Activated T-helper 9 cell treated with anti-CD3 and anti-CD28 coated beads, Interleukin-2, amount 50 U/mL, for 16 hours (primary cell): ENCODE results near the gene CPNE7.

Experiments
- DNase-seq: peaks from one replicate; pipeline ENCODE4 v3.0.0-alpha.2; 2020; ENCODE audit warnings: low read depth

CPNE7 gene

GRCh38 chr16:89575247-89576152, at the start of gene CPNE7:
Gene CPNE7 (plus strand): TSS chr16:89575758. CDS start chr16:89575898, 140 bp downstream.
- DNase-seq = no peak

DNA sequence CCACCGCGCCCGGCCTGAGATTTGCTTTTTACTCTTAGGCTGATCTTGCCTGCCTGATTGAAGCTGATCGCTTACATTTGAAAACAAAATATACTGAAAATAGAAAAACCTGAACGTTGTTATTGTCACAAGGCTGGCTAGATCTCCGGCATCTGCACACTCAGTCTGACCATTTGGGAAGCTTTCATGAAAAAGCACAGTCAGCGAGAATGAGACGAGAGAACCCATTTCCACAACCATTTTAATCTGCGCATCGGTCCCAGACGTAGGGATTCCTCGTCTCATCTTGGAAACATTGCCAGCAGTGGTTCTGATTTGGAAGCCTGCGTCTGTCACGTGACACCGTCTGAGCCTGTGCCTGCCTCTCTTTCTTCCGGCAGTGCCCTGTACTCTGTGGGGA, 46.5 kb upstream of the CPNE7 start:
- no peak for DNase-seq

GRCh38 chr16:89530401-89531381, 44.9 kb upstream of the CPNE7 start:
- no peak for DNase-seq

- no peak for DNase-seq
These were observed 43.6 kb upstream of the CPNE7 start for GRCh38 chr16:89531821-89532526.

DNA sequence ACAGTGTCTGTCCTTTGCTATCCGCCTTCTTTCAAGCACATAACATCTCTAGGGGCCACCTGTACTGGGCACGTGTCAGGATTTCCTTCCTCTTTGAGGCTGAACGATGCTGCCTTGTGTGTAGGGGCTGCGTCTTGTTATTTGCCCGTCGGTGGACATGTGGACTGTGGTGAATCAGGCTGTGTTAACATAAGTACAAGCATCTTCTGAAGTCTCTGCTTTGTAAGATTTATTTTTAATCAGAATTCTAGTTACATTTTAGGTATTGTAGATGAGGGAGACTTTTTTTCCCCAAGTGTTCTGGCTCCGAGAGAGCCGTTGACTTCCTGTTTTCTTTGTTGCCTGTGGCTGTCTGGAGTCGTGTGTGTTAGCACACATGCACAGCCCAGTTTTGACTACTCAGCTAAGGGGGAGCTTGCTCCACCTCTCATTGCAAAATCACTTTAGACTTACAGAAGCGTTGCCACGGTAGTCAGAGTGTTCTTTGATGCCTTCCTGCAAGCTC, 41.3 kb upstream of the CPNE7 start:
- no peak for DNase-seq

DNA sequence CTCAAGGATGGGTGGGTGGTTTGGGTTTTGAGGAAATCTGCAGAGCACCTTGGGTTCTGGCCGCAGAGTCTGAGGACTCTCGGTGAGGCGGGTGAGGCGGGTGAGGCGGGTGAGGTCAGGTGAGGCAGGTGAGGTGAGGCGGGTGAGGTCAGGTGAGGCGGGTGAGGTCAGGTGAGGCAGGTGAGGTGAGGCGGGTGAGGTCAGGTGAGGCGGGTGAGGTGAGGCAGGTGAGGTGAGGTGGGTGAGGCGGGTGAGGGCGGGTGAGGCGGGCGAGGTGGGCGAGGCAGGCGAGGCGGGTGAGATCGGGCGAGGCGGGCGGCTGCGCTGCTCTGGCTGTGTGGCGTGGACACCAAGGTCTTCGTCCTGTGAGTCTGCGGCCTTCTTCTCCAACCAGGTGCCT, 39.2 kb upstream of the CPNE7 start:
- DNase-seq = no peak

- DNase-seq = no peak
These were observed 38.5 kb upstream of the CPNE7 start for GRCh38 chr16:89536886-89537548.

DNA sequence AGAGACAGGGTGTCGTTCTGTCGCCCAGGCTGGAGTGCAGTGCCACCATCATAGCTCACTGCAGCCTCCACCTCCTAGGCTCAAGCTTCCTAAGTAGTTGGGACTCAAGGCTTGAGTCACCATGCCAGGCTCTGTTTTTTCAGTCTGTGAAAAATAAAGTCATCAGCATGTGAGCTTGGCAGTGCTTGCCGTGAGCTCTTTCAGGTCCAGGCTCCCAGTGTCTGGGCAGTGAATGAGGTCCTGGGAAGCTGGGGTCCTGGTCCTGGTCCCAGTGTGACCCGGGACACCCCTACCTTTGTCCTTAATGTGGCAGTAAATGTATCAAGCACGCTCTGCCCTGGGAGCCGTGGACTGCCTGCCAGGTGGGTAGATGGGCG, 38.0 kb upstream of the CPNE7 start:
- no peak for DNase-seq

DNA sequence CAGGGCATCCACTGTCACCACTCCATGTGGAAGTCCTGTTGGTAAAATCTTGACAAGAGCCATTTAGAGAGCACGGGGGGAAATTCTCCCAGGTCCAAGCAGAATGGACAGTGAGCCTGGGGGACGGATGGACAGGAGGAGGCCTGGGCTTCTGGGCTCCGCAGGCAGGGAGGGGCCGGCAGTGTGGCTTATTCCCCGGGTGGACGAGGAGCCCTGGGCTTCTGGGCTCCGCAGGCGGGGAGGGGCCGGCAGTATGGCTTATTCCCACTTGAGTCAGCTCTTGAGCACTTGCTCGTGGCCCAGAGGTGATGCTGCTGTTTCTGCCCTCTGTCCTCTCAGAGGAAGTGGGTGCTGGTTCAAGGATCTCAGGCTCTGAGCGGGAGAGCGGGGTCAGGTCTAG, 37.3 kb upstream of the CPNE7 start:
- no peak for DNase-seq

- DNase-seq = no peak
These were observed 35.0 kb upstream of the CPNE7 start for GRCh38 chr16:89540557-89540956.

DNA sequence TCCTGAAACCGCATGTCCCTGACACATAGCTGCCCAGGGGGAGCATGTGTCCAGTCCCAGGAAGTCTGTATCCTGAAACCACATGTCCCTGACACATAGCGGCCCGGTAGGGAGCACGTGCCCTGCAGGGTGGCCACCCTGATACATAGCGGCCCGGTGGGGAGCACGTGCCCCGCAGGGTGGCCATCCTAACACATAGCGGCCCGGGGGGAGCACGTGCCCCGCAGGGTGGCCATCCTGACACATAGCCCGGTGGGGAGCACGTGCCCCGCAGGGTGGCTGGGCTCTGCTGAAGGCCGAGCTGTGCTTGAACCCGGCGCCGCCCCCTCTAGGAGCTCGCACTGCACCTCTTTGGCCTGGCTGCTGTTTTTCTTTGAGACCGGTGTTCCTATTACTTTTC, 33.8 kb upstream of the CPNE7 start:
- DNase-seq = no peak

DNA sequence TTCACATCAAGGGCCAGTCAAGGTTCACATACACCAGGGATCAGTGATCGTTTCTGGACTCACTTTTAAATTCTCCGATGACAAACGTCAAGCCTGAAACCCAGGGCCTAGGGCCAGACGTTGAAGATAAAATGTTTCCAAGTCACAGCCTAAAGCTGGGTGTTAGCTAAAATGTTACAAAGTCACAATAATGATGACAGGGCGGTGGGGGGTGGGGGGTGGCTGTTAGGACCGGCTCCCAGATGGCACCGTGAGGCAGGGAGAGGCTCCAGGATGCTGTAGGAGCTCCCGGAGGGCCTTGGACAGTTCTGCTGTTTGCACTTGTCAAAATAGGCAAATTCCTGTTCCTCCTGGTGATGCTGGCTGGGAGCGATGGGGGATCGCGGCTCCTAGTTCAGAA, 31.4 kb upstream of the CPNE7 start:
- no peak for DNase-seq

- no peak for DNase-seq
These were observed 30.9 kb upstream of the CPNE7 start for GRCh38 chr16:89544713-89545043.

GRCh38 chr16:89545044-89545830, 30.3 kb upstream of the CPNE7 start:
- no peak for DNase-seq

GRCh38 chr16:89545831-89546574, 29.6 kb upstream of the CPNE7 start:
- no peak for DNase-seq

DNA sequence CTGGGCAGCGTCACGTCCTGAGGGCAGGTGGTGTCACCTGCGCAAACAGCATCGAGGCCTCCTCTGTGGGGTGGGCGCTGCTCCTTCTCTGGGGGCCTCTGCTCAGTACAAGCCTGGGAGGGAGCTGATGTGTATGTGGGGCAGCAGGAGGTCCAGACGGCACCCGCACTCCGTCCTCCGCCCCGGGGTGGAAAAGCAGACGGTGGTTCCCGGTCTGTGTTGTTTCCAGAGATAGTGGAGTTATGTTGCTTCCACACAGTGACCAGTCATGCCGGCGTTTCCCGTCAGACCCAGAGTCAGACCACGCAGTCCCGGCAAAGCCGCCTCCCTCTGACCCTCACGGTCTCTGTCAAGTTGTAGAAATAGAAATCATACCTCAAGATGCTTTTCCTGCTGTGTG, 28.8 kb upstream of the CPNE7 start:
- no peak for DNase-seq

DNA sequence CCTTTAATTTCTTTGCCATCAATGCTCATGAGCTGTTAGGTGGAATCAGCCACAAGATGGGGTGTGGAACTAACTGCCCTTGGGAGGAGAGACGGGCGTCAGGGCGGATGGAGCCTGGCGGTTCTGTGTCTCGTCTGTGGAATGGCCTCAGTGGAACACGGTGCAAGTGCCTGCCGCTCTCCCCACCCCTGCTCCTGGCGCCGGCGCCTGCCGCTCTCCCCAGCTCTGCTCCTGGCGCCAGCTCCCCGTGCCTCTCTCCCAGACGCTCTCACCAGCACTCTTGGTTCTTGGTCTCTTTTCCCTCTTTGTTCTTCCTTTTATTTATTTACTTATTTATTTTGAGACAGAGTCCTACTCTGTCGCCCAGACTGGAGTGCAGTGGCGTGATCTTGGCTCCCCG, 28.3 kb upstream of the CPNE7 start:
- no peak for DNase-seq

GRCh38 chr16:89547860-89548259, 27.7 kb upstream of the CPNE7 start:
- no peak for DNase-seq

- no peak for DNase-seq
These were observed 27.1 kb upstream of the CPNE7 start for GRCh38 chr16:89548344-89549006.
